Stimulated activated CD4-positive, alpha-beta T cell treated with anti-CD3 and anti-CD28 coated beads, Interleukin-15, amount 100 ng/mL, for 1 hour (primary cell): ENCODE results near the gene SSPN.

Experiments
- DNase-seq, 2 donors: peaks; one replicate each; pipeline ENCODE4 v3.0.0-alpha.2; 2020; ENCODE audit warnings: low read depth in 1 of 2, low spot score in 1 of 2

SSPN gene

GRCh38 chr12:26255893-26256645, 60.7 kb downstream of the SSPN start:
- no peak for DNase-seq

DNA sequence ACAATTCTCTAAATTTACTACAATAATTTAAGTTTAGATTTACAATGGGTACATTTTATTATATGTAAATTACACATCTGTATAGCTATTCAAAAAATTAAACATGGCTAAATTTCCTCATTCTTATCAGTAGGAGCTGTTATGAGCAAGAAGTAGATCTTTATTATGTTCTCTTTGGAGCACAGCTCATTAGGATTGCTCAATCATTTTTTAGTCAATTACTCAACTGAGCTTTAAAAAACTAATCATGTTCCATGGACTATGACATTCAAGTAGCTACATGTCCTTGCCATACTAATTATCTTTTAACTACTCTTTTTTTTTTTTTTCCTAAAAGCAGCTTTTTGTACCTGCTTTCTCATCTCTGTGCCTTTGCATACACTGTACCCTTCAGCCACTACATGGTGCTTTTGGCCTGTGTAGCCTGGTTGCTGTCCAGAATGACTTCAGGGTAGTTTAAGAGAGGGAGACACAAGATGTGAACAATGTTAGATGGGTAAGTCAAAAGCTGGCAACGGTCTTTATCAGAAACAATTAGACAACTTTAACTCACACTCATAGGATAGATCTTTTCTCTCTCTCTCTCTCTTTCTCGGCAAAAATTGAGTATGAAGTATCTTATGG, 69.0 kb downstream of the SSPN start:
- no peak for DNase-seq

GRCh38 chr12:26265606-26266005, 70.2 kb downstream of the SSPN start:
- no peak for DNase-seq

DNA sequence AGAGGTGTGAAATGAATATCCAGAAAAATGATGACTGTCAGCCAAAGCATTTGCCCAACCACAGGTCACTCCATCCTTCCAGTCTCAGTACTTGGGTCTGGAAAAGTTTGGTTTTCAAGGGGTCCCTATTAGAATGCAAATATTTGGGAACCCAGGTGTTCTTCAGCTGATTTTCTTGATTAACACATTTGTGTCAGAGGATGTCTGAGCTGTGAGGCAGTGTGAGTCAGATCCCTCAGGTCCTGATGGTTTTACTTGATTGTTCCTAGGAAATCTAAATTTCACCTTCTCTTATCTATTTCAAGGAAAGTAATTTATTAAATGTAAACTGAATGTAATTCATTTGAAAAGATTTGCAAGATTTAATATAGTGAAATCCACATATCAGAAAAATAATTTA, 71.5 kb downstream of the SSPN start:
- no peak for DNase-seq

GRCh38 chr12:26268841-26269561, 73.6 kb downstream of the SSPN start:
- no peak for DNase-seq

DNA sequence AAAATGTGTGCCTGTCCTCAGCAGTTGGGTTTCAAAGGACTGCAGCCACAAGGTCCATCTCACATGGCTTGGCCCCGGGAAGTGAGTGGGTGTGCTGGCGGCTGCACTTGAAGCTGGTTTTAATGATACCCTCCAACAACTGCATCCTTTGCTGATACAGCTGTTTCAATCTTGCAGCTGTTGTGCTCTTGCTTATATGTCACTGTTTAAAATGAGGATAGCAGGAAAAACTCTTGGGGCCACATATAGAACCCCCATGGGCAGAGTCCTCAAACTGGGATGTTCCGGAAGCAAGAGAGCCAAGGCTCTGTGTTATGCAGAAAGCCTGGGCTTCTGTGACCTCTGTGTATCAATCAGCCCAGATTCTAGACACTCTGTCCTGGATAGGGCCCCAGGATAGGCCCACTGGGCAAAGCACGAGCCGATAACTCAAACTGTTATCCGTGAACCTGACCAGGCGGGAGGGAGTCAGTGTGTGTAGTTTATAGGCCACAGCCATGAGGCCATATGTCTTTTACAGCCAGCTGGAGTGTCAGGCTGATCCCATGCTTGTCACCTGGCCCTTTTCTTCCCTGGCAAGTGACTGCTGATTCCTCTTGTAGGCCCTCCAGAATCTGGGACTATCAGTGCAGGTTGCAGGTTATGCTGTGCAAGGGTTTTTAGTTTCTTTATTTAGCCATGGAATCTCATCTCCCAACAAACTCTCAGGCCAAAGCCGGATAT, 74.3 kb downstream of the SSPN start:
- no peak for DNase-seq

DNA sequence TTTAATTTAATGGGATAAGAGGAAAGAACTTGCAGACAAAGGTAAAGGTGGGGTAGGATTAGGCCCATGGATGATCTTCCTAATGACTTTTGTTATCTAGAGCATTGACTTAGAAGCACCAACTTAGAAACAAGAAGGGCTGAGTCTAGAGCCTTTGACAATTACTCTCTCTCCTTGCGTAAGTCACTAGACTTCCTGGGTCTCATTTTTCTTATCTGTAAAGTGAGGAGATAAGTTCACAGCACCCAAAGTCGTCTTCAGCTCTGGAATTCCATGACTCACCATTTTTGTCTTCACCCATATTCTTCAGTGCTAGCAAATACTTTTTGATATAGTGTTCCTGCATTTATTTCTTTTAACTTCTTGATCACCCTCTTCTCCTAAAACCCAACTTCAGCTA, 75.7 kb downstream of the SSPN start:
- DNase-seq, result no peak

DNA sequence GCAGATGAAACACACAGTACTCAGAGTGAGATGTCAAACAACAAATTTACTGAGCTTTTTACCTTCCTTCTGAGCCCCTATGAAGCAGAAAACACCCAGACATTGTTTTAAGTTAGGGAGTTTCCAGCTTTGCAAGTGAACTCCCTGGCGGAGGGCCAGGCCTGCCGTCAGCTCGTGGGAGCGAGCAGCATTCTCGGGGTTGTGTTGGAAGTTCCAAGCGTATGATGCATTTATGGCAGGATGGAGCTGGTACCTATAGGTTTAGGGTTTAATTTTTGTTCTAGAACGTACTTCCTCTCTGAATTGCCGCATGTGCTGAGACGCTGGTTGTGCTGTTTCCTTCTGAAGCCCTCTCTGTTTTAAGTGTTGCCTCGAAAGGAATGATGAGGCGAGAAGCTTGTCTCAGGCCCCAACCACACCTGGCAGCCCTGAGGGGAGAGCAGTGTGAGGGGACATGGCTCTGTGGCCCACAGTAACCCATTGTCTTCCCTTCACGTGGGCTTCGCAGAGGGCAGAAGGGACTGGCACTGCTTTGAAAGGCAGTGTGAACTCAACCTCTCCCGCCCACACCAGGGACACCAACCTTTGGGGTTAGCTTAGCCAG, 76.6 kb downstream of the SSPN start:
- peak in 1 of 2 donors; percentile 8 for DNase-seq

GRCh38 chr12:26272851-26273250, 77.5 kb downstream of the SSPN start:
- no peak for DNase-seq

- DNase-seq, result no peak
These were observed 78.4 kb downstream of the SSPN start for GRCh38 chr12:26273811-26274210.

- DNase-seq, result no peak
These were observed 79.3 kb downstream of the SSPN start for GRCh38 chr12:26274441-26275312.

- no peak for DNase-seq
These were observed 80.1 kb downstream of the SSPN start for GRCh38 chr12:26275313-26276131.

- no peak for DNase-seq
These were observed 81.3 kb downstream of the SSPN start for GRCh38 chr12:26276709-26277108.

DNA sequence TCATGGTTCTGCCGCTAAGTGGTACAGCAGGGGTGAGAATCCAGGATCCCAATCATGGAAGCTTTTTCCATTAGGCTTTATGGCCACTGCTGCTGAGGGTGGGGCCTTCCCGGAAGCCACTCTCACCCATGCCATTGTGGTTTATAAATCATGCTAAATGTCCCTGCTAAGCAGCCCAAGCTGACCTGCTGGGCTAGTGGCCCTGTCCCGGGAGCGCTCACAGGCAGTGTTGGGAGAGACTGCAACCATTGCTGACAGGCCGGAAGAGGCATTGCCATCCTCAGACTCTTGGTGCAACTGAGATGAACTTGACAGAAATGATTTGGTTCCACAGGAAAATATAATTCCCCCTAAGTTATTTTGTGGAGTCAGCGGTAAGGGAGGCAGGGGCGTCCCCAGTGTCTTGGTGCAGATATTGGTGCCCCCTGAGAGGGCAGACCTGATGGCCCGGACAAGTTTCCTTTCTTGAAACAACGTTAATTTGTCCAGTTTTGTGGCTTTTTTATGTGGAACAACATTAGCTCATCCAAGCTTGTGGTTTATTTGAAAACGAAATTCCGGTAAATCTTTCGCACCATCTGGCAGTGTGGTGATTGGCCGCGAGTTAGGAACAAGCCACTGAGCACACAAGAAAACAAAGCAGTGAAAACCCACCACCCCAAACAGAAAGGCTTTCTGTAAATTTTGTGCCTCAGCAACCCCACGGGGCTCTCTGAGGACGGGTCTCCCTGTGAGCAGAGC, 82.3 kb downstream of the SSPN start:
- DNase-seq, result no peak

- DNase-seq, result no peak
These were observed 82.9 kb downstream of the SSPN start for GRCh38 chr12:26278266-26278665.

DNA sequence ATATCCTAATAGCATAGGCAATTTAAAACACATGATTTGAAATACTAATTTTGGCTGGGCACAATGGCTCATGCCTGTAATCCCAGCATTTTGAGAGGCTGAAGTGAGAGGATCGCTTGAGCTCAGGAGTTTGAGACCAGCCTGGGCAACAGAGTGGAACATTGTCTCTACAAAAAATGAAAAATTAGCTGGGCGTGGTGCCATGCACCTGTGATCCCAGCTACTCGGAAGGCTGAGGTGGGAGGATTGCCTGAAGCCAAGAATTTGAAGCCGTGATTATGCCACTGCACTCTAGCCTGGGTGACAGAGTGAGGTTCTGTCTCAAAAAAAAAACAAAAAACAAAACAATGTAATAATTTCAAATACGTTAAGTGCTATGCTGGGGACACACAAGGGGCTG, 83.3 kb downstream of the SSPN start:
- no peak for DNase-seq

GRCh38 chr12:26279091-26279490, 83.7 kb downstream of the SSPN start:
- DNase-seq, result no peak

GRCh38 chr12:26279908-26280307, 84.5 kb downstream of the SSPN start:
- DNase-seq, result no peak

GRCh38 chr12:26280869-26281268, 85.5 kb downstream of the SSPN start:
- DNase-seq, result no peak
